Activated CD4-positive, alpha-beta T cell treated with anti-CD3 and anti-CD28 coated beads for 48 hours (primary cell): ENCODE measurements around the gene LPP.

Experiments
- DNase-seq: peaks from one replicate; pipeline ENCODE4 v3.0.0-alpha.2; 2020

The LPP gene

GRCh38 chr3:188254520-188255070, 100.6 kb downstream of the LPP start:
- DNase-seq = no peak

GRCh38 chr3:188255190-188255589, 101.2 kb downstream of the LPP start:
- peak; percentile 12 for DNase-seq

DNA sequence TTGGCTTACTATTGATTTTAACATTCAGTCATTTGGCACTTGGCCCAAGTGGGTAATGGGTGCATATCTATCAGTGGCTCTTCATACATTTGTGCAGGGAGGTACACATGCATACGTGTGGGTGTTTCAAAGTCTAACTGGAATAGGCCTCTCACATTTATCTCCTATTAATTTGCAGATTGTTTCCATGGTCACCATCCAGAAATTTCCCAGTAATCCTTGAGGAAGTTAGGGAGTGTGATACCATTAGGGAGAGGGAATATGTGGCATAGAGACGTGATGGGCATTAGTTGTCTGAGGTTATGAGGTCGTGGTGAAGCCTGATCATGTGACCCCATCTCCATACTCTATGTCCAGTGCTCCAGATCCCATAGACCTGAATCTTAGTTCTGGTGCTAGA, 102.8 kb downstream of the LPP start:
- no peak for DNase-seq

- DNase-seq = no peak
Observed at GRCh38 chr3:188257384-188258026, 103.5 kb downstream of the LPP start.

- no peak for DNase-seq
Observed at GRCh38 chr3:188259191-188259590, 105.2 kb downstream of the LPP start.

- DNase-seq = no peak
Observed at GRCh38 chr3:188259596-188259995, 105.6 kb downstream of the LPP start.

GRCh38 chr3:188261011-188261410, 107.1 kb downstream of the LPP start:
- DNase-seq = no peak

DNA sequence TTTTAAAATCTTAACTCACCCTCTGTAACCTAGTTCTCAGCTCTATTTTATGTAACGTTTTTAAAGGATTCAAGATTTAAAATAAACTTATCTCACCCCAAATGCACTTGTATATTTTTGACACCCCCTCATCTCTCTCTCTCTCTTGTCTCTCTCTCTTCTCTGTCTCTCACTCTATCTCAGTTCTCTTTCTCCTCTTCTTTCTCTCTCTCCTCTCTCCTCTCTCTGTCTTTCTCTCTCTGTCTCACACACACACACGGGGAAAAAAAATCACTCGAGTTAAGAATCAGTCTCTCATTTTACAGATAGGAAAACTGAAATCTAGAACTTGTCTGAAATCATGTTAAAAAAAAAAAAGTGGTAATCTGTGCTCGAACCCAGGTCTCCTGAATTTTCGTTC, 108.5 kb downstream of the LPP start:
- no peak for DNase-seq

- no peak for DNase-seq
Observed at GRCh38 chr3:188262913-188263683, 109.1 kb downstream of the LPP start.

- DNase-seq = no peak
Observed at GRCh38 chr3:188264226-188265207, 110.6 kb downstream of the LPP start.

GRCh38 chr3:188266562-188267274, 112.8 kb downstream of the LPP start:
- no peak for DNase-seq

GRCh38 chr3:188267790-188268335, 113.9 kb downstream of the LPP start:
- no peak for DNase-seq

- DNase-seq = no peak
Observed at GRCh38 chr3:188268336-188268735, 114.4 kb downstream of the LPP start.

DNA sequence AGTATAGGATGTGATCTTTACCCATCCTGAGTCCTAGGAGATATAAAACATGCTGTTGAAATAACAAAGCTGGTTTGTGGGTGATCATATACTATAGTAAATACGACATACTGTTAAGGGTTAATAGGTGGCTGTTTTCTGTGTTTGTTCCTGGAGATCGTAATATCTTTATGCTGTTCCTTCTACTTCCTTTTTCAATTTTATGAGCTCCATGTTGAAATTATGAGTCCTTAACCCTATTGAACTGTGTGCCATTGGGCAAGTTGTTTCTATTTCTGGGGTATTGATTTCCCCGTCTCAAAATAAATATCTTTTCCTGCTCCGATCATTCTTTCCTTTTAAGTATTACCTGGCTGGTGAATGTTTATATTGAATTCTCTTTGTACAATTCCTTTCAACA, 115.1 kb downstream of the LPP start:
- no peak for DNase-seq

DNA sequence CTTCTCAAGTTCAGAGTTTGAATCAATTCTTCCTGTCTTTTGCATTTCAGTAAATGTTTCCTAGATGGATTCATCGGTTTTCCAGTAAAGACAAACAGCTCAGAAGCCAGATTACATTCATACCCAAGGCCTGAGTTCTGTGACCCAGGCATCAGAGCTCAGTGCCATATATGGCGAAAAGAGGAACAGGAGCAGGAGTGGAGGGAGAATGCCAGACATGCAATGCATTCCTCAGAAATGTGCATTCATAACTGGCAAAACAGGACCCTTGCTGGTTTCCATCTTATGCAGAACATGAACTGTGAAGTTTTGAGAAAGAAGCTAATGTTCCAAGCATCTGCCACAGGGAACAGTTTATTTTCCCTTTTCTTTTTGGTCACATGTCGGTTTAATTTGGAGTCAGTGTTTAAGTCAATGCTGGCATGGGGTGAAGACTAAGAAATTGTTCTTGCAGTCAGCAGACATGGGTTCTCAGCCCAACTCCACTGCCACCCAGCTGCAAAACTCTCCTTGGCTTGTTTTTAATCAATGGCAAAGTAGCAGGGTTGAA, 116.5 kb downstream of the LPP start:
- no peak for DNase-seq

- no peak for DNase-seq
Observed at GRCh38 chr3:188271226-188271914, 117.4 kb downstream of the LPP start.

- peak; percentile 22 for DNase-seq
Observed at GRCh38 chr3:188272481-188273372, 118.8 kb downstream of the LPP start.

- DNase-seq = no peak
Observed at GRCh38 chr3:188274249-188274915, 120.4 kb downstream of the LPP start.

DNA sequence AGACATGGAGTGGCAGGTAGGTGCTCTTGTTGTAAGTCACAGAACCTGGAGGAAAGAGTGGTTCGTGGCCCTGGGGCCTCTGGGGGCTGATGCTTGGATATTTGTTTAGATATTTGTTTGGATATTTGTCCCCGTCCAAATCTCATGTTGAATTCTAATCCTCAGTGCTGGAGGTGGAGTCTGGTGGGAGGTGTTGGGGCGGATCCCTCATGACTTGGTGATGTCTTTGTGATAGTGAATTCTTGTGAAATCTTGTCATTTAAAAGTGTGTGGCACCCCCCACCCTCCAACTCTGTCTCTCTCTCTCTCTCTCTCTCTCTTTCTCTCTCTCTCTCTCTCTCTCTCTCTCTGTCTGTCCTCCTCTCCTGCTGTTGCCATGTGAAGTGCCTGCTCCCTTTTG, 122.4 kb downstream of the LPP start:
- no peak for DNase-seq
